Measurements from ENCODE around the gene PLEKHG2. TPM values are rescaled to one million over a fixed set of nuclear protein-coding genes. Genes with fewer than 3 reads are reported as not detected.
A peak's percentile ranks its signal among the peaks of the same experiment; 100 is the strongest.

The PLEKHG2 gene
- total RNA-seq, 1 donor = 14.1 TPM

GRCh38 chr19:39411081-39411831, 1.2 kb upstream of the PLEKHG2 start:
- H3K4me3 ChIP-seq (ENCODE audit: low read depth, low read length) = peak overlapping the region; percentile 74
- DNase-seq (ENCODE audit: low read depth) = no peak
- no peak for TF ChIP-seq CTCF (IDR thresholded peaks at IDR 0.05; ENCODE audit: insufficient read depth, low read length)

GRCh38 chr19:39411832-39412099, 703 bp upstream of the PLEKHG2 start:
- H3K4me3 ChIP-seq (ENCODE audit: low read depth, low read length) = peak overlapping the region; percentile 42
- peak; percentile 97 for DNase-seq (ENCODE audit: low read depth)
- peak; percentile 90 for TF ChIP-seq CTCF (IDR thresholded peaks at IDR 0.05; ENCODE audit: insufficient read depth, low read length)

- H3K4me3 ChIP-seq (ENCODE audit: low read depth, low read length) = peak overlapping the region; percentile 85
- DNase-seq (ENCODE audit: low read depth) = no peak
These were observed 400 bp downstream of the PLEKHG2 start for GRCh38 chr19:39412867-39413271.

GRCh38 chr19:39413272-39413910, 922 bp downstream of the PLEKHG2 start:
- TF ChIP-seq CTCF (IDR thresholded peaks at IDR 0.05; ENCODE audit: insufficient read depth, low read length) = no peak
- peak; percentile 59 for DNase-seq (ENCODE audit: low read depth)
- peak overlapping the region; percentile 85 for H3K4me3 ChIP-seq (ENCODE audit: low read depth, low read length)

More at GRCh38 chr19:39412867-39413271, 400 bp downstream of the PLEKHG2 start:
- TF ChIP-seq CTCF (IDR thresholded peaks at IDR 0.05; ENCODE audit: insufficient read depth, low read length) = no peak

- TF ChIP-seq CTCF (IDR thresholded peaks at IDR 0.05; ENCODE audit: insufficient read depth, low read length) = peak; percentile 38
- peak overlapping the region; percentile 85 for H3K4me3 ChIP-seq (ENCODE audit: low read depth, low read length)
- no peak for DNase-seq (ENCODE audit: low read depth)
These were observed 1.6 kb downstream of the PLEKHG2 start for GRCh38 chr19:39413911-39414608.

- DNase-seq (ENCODE audit: low read depth) = no peak
- peak overlapping the region; percentile 85 for H3K4me3 ChIP-seq (ENCODE audit: low read depth, low read length)
- no peak for TF ChIP-seq CTCF (IDR thresholded peaks at IDR 0.05; ENCODE audit: insufficient read depth, low read length)
These were observed 2.9 kb downstream of the PLEKHG2 start for GRCh38 chr19:39415111-39416046.
